ENCODE results near the gene RPS18. TPM values are rescaled to one million over a fixed set of nuclear protein-coding genes. Genes with fewer than 3 reads are reported as not detected.

RPS18 gene
- total and polyA plus RNA-seq, 7 experiments from 2014 or later, result 2,454 to 10,735 (median 3,561) TPM

- peak; percentile 65 for ATAC-seq
- peak overlapping the region; percentile 81 to 100 (median 99) for H3K4me3 Mint-ChIP-seq
- H3K27ac Mint-ChIP-seq, result peak overlapping the region; percentile 97 to 99 (median 98)
- H3K27me3 ChIP-seq (ENCODE audit: control insufficient read depth in 2 of 2, insufficient read depth in 2 of 2, low read length in 2 of 2), result no peaks in the 10 kb centered on the region
- peaks cover 33 to 38% of the 10 kb centered on the region in 2 donors for H3K4me1 ChIP-seq (ENCODE audit: control insufficient read depth in 2 of 2, insufficient read depth in 2 of 2, low read length in 2 of 2)
- CTCF ChIA-PET, result interaction anchor here (1.0 to 2.5 kb wide), 4 partner anchors 11 to 35 kb away, joined by 3 to 30 read pairs (median 6); partner anchors contain the start of gene B3GALT4
- H3K9me3 Mint-ChIP-seq, result no peaks in the 10 kb centered on the region
- peaks cover 5 to 31% (median 7%) of the 10 kb centered on the region in 3 experiments for H3K36me3 ChIP-seq (ENCODE audit: control insufficient read depth in 2 of 3, insufficient read depth in 3 of 3, low read length in 3 of 3)
- peak; percentile 51 to 94 (median 79) for DNase-seq
- H3K4me3 ChIP-seq (ENCODE audit: low read length), result peak overlapping the region; percentile 97
- peak overlapping the region; percentile 99 for H3K27ac ChIP-seq (ENCODE audit: low read depth, low read length)
- H3K27me3 Mint-ChIP-seq, result no peaks in the 10 kb centered on the region
- POLR2A ChIA-PET, result interaction anchor here (0.7 to 5.3 kb wide), 16 partner anchors 8 to 328 kb away, joined by 3 to 65 read pairs (median 5); partner anchors contain the start of genes B3GALT4, CUTA, PFDN6 and RGL2
- H3K4me1 Mint-ChIP-seq, result peaks cover 30 to 68% (median 54%) of the 10 kb centered on the region in 7 donors
- H3K36me3 Mint-ChIP-seq, result peaks cover 0 to 34% (median 8%) of the 10 kb centered on the region in 5 donors
- intact Hi-C loops (cut with micrococcal nuclease), result loop anchor here (1.0 to 10.0 kb wide), 7 partner anchors 13 to 922 kb away; partner anchors contain the start of genes B3GALT4 (in 2 of the 2), HMGA1 (in 1 of the 2), KIFC1 (in 1 of the 2) and PSMB9 (in 1 of the 2)
- no peaks in the 10 kb centered on the region for H3K9me3 ChIP-seq (ENCODE audit: control insufficient read depth in 2 of 3, low read length in 3 of 3)
Observed at GRCh38 chr6:33312361-33313104, 40.7 kb downstream of the RPS18 start.

- ATAC-seq, result peak; percentile 1
- peak overlapping the region; percentile 99 for H3K27ac ChIP-seq (ENCODE audit: low read depth, low read length)
- peaks cover 35 to 70% (median 56%) of the 10 kb centered on the region in 7 donors for H3K4me1 Mint-ChIP-seq
- peaks cover 0 to 2% (median 0%) of the 10 kb centered on the region in 11 donors for H3K9me3 Mint-ChIP-seq
- ChIA-PET POLR2A (interaction anchor here (0.6 to 5.3 kb wide), 16 partner anchors 11 to 369 kb away, joined by 3 to 65 read pairs (median 4); partner anchors contain the start of genes B3GALT4, CUTA, PFDN6 and RGL2), CTCF (interaction anchor here (1.4 to 2.5 kb wide), 3 partner anchors 12 to 32 kb away, joined by 5 to 30 read pairs (median 6); no protein-coding TSS in a partner anchor)
- peak in 8 of 9 donors; percentile 19 to 64 (median 30) for DNase-seq
- H3K27me3 Mint-ChIP-seq, result no peaks in the 10 kb centered on the region
- H3K9me3 ChIP-seq (ENCODE audit: control insufficient read depth in 2 of 3, low read length in 3 of 3), result no peaks in the 10 kb centered on the region
- H3K27ac Mint-ChIP-seq, result peak overlapping the region; percentile 97 to 99 (median 98)
- H3K27me3 ChIP-seq (ENCODE audit: control insufficient read depth in 2 of 2, insufficient read depth in 2 of 2, low read length in 2 of 2), result no peaks in the 10 kb centered on the region
- intact Hi-C loops (cut with micrococcal nuclease), result loop anchor here (2.0 to 10.0 kb wide), 5 partner anchors 36 to 922 kb away; partner anchors contain the start of genes B3GALT4 (in 2 of the 2), HMGA1 (in 1 of the 2), KIFC1 (in 1 of the 2) and PSMB9 (in 1 of the 2)
- H3K4me3 ChIP-seq (ENCODE audit: low read length), result peak overlapping the region; percentile 97
- H3K36me3 Mint-ChIP-seq, result peaks cover 0 to 38% (median 8%) of the 10 kb centered on the region in 5 donors
- H3K4me3 Mint-ChIP-seq, result peak overlapping the region; percentile 81 to 100 (median 99)
- peaks cover 35 to 36% of the 10 kb centered on the region in 2 donors for H3K4me1 ChIP-seq (ENCODE audit: control insufficient read depth in 2 of 2, insufficient read depth in 2 of 2, low read length in 2 of 2)
- peaks cover 0 to 25% (median 7%) of the 10 kb centered on the region in 3 experiments for H3K36me3 ChIP-seq (ENCODE audit: control insufficient read depth in 2 of 3, insufficient read depth in 3 of 3, low read length in 3 of 3)
Observed at GRCh38 chr6:33313105-33313708, 41.3 kb downstream of the RPS18 start.

- H3K27me3 Mint-ChIP-seq, result no peaks in the 10 kb centered on the region
- peak within 1 kb of the TSS; percentile 99 for H3K27ac ChIP-seq (ENCODE audit: low read depth, low read length)
- peak within 1 kb of the TSS; percentile 97 to 99 (median 98) for H3K27ac Mint-ChIP-seq
- peaks cover 0 to 23% (median 7%) of the 10 kb centered on the region in 3 experiments for H3K36me3 ChIP-seq (ENCODE audit: control insufficient read depth in 2 of 3, insufficient read depth in 3 of 3, low read length in 3 of 3)
- no peaks in the 10 kb centered on the region for H3K27me3 ChIP-seq (ENCODE audit: control insufficient read depth in 2 of 2, insufficient read depth in 2 of 2, low read length in 2 of 2)
- H3K9me3 Mint-ChIP-seq, result peaks cover 0 to 2% (median 0%) of the 10 kb centered on the region in 11 donors
- H3K4me1 ChIP-seq (ENCODE audit: control insufficient read depth in 2 of 2, insufficient read depth in 2 of 2, low read length in 2 of 2), result peaks cover 42 to 44% of the 10 kb centered on the region in 2 donors
- ATAC-seq, result peak; percentile 64
- ChIA-PET CTCF (interaction anchor here (2.5 kb wide), 1 partner anchor 31 kb away, joined by 30 read pairs; no protein-coding TSS in a partner anchor), POLR2A (interaction anchor here (0.6 to 5.3 kb wide), 14 partner anchors 12 to 370 kb away, joined by 3 to 65 read pairs (median 6); partner anchors contain the start of genes B3GALT4, CUTA, PFDN6 and RGL2)
- H3K9me3 ChIP-seq (ENCODE audit: control insufficient read depth in 2 of 3, low read length in 3 of 3), result no peaks in the 10 kb centered on the region
- H3K4me1 Mint-ChIP-seq, result peaks cover 35 to 70% (median 58%) of the 10 kb centered on the region in 7 donors
- H3K36me3 Mint-ChIP-seq, result peaks cover 2 to 41% (median 4%) of the 10 kb centered on the region in 5 donors
- H3K4me3 Mint-ChIP-seq, result peak within 1 kb of the TSS; percentile 81 to 100 (median 99)
- peak within 1 kb of the TSS; percentile 97 for H3K4me3 ChIP-seq (ENCODE audit: low read length)
- peak; percentile 67 to 92 (median 82) for DNase-seq
- intact Hi-C loops (cut with micrococcal nuclease), result loop anchor here (1.0 to 10.0 kb wide), 12 partner anchors 9 to 921 kb away; partner anchors contain the start of genes B3GALT4 (in 2 of the 2), KIFC1 (in 2 of the 2), HMGA1 (in 1 of the 2) and PSMB9 (in 1 of the 2)
Observed at GRCh38 chr6:33313709-33314514, 42.0 kb downstream of the RPS18 start, which contains the start of gene TAPBP. TAPBP (minus strand) TSS chr6:33314078; CDS start chr6:33314041, 37 bp downstream.

- Histone ChIP-seq H3K4me1 (ENCODE audit: control insufficient read depth in 2 of 2, insufficient read depth in 2 of 2, low read length in 2 of 2) (peaks cover 48 to 49% of the 10 kb centered on the region in 2 donors), H3K27me3 (ENCODE audit: control insufficient read depth in 2 of 2, insufficient read depth in 2 of 2, low read length in 2 of 2) (no peaks in the 10 kb centered on the region), H3K36me3 (ENCODE audit: control insufficient read depth in 2 of 3, insufficient read depth in 3 of 3, low read length in 3 of 3) (peaks cover 6 to 28% (median 7%) of the 10 kb centered on the region in 3 experiments), H3K4me3 (ENCODE audit: low read length) (peak overlapping the region; percentile 97), H3K9me3 (ENCODE audit: control insufficient read depth in 2 of 3, low read length in 3 of 3) (no peaks in the 10 kb centered on the region), H3K27ac (ENCODE audit: low read depth, low read length) (peak overlapping the region; percentile 99)
- peaks cover 0 to 2% (median 0%) of the 10 kb centered on the region in 11 donors for H3K9me3 Mint-ChIP-seq
- H3K27ac Mint-ChIP-seq, result peak overlapping the region; percentile 97 to 99 (median 98)
- ATAC-seq (peak; percentile 63), DNase-seq (peak; percentile 39 to 88 (median 72))
- ChIA-PET CTCF (no interaction called here), POLR2A (no interaction called here)
- H3K36me3 Mint-ChIP-seq, result peaks cover 4 to 47% (median 7%) of the 10 kb centered on the region in 5 donors
- intact Hi-C loops (cut with micrococcal nuclease), result loop anchor here (1.0 to 10.0 kb wide), 10 partner anchors 9 to 920 kb away; partner anchors contain the start of genes HMGA1 (in 1 of the 2), KIFC1 (in 1 of the 2), PSMB9 (in 1 of the 2) and RPS18 (in 1 of the 2)
- H3K27me3 Mint-ChIP-seq, result no peaks in the 10 kb centered on the region
- H3K4me3 Mint-ChIP-seq, result peak overlapping the region; percentile 81 to 100 (median 99)
- H3K4me1 Mint-ChIP-seq, result peaks cover 40 to 74% (median 64%) of the 10 kb centered on the region in 7 donors
Observed at GRCh38 chr6:33314515-33314942, 42.7 kb downstream of the RPS18 start.
